ENCODE measurements around the gene FAM110D.

Gene FAM110D

DNA sequence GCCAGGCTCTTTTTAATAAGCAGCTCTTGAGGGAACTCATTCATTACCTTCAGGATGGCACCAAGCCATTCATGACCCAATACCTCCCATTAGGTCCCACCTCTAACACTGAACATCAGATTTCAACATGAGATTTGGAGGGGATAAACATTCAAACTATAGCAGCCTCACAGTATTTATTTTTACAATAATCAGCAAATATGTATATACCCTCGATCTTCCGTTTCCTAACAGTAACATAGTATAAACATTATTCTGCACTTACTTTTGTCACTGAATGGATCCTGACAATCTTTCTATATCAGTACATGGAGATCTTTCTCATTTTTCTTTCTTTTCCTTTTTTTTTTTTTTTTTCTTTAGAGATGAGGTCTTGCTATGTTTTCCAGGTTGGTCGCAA, 36.9 kb downstream of the FAM110D start:
- H4K20me1 ChIP-seq (ENCODE audit: control insufficient read depth, insufficient read depth, low read depth, low read length): no peaks in the 10 kb centered on the region

DNA sequence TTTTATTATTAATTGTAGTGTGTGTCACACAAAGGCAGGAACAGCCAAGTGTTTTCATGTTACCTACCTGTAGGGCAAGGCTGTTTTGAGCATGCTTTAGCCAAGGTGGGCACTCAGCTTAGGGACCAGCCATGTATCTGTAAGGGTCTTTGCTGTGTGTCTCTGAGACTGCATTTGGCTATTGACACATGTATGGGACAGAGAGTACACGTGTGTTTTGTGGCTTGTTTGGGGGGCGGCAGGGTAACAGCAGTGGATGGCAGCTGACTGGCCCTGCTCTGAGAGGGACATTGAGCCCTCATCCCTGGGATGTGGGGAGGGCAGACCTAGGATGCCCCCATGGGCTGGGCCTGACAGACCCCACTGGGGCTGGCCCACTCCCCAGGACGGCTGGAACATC, 38.4 kb downstream of the FAM110D start:
- H3K79me2 ChIP-seq (ENCODE audit: control insufficient read depth, low read length): no peaks in the 10 kb centered on the region
- H3K27me3 ChIP-seq (ENCODE audit: control insufficient read depth, low read length): peaks cover 21% of the 10 kb centered on the region
- no peak overlapping the region for H3K27ac ChIP-seq (ENCODE audit: low read depth, low read length)
- H3K9me2 ChIP-seq (replicated peaks; ENCODE audit: control insufficient read depth, low read length): no peaks in the 10 kb centered on the region
- H3K4me2 ChIP-seq (ENCODE audit: low read length): no peak overlapping the region
- TF ChIP-seq, protein P1, sequence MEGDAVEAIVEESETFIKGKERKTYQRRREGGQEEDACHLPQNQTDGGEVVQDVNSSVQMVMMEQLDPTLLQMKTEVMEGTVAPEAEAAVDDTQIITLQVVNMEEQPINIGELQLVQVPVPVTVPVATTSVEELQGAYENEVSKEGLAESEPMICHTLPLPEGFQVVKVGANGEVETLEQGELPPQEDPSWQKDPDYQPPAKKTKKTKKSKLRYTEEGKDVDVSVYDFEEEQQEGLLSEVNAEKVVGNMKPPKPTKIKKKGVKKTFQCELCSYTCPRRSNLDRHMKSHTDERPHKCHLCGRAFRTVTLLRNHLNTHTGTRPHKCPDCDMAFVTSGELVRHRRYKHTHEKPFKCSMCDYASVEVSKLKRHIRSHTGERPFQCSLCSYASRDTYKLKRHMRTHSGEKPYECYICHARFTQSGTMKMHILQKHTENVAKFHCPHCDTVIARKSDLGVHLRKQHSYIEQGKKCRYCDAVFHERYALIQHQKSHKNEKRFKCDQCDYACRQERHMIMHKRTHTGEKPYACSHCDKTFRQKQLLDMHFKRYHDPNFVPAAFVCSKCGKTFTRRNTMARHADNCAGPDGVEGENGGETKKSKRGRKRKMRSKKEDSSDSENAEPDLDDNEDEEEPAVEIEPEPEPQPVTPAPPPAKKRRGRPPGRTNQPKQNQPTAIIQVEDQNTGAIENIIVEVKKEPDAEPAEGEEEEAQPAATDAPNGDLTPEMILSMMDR (IDR thresholded peaks at IDR 0.05; ENCODE audit: low read depth, low read length, poor library complexity, severe bottlenecking): no peak
- no peak for TF ChIP-seq EZH2phosphoT487 (IDR thresholded peaks at IDR 0.05; ENCODE audit: borderline replicate concordance, low read length)
- no peak overlapping the region for H3K4me3 ChIP-seq (ENCODE audit: low read length)
- no peaks in the 10 kb centered on the region for H3F3A ChIP-seq (ENCODE audit: control insufficient read depth, insufficient read depth)
- H4K20me1 ChIP-seq (ENCODE audit: control insufficient read depth, insufficient read depth, low read depth, low read length): no peaks in the 10 kb centered on the region
- no peaks in the 10 kb centered on the region for H3K36me3 ChIP-seq (ENCODE audit: control insufficient read depth, low read length)
- H3K9me3 ChIP-seq (ENCODE audit: control insufficient read depth, insufficient read depth, low read length): no peaks in the 10 kb centered on the region
- H3K4me1 ChIP-seq (ENCODE audit: control insufficient read depth, low read length): peaks cover 7% of the 10 kb centered on the region

More for the DNA sequence above, 36.9 kb downstream of the FAM110D start:
- Histone ChIP-seq H3F3A (ENCODE audit: control insufficient read depth, insufficient read depth) (no peaks in the 10 kb centered on the region), H3K9me2 (replicated peaks; ENCODE audit: control insufficient read depth, low read length) (no peaks in the 10 kb centered on the region), H3K79me2 (ENCODE audit: control insufficient read depth, low read length) (no peaks in the 10 kb centered on the region), H3K4me2 (ENCODE audit: low read length) (no peak overlapping the region), H3K27me3 (ENCODE audit: control insufficient read depth, low read length) (peaks cover 17% of the 10 kb centered on the region), H3K36me3 (ENCODE audit: control insufficient read depth, low read length) (no peaks in the 10 kb centered on the region), H3K4me1 (ENCODE audit: control insufficient read depth, low read length) (no peaks in the 10 kb centered on the region; the same call in 1 of the 2 replicates), H3K4me3 (ENCODE audit: low read length) (no peak overlapping the region), H3K9me3 (ENCODE audit: control insufficient read depth, insufficient read depth, low read length) (no peaks in the 10 kb centered on the region), H3K27ac (ENCODE audit: low read depth, low read length) (no peak overlapping the region)
- TF ChIP-seq, protein P1 (IDR thresholded peaks at IDR 0.05; ENCODE audit: low read depth, low read length, poor library complexity, severe bottlenecking): no peak
- TF ChIP-seq EZH2phosphoT487 (IDR thresholded peaks at IDR 0.05; ENCODE audit: borderline replicate concordance, low read length): no peak

DNA sequence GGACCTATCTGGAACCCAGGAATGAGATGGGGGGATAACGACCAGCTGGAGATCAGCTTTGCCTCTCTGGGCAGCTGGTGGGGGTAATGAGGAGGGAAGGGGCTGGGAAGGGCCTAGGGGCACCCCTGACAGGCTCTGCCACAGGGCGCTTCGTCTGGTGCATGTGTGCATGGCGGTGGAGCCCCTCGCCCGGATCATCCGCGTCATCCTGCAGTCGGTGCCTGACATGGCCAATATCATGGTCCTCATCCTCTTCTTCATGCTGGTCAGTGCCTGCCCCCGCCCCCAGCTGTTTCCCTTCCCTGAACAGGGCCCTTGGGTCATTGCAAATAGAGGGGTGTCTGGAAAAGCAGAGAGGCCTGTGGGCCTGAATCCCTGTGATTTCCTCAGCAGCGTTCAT, 38.9 kb downstream of the FAM110D start:
- Histone ChIP-seq H3K4me1 (ENCODE audit: control insufficient read depth, low read length) (peaks cover 7% of the 10 kb centered on the region), H3K9me2 (replicated peaks; ENCODE audit: control insufficient read depth, low read length) (no peaks in the 10 kb centered on the region), H3K27me3 (ENCODE audit: control insufficient read depth, low read length) (peaks cover 21% of the 10 kb centered on the region), H3K27ac (ENCODE audit: low read depth, low read length) (no peak overlapping the region), H3F3A (ENCODE audit: control insufficient read depth, insufficient read depth) (no peaks in the 10 kb centered on the region), H3K79me2 (ENCODE audit: control insufficient read depth, low read length) (no peaks in the 10 kb centered on the region), H3K9me3 (ENCODE audit: control insufficient read depth, insufficient read depth, low read length) (no peaks in the 10 kb centered on the region), H3K4me3 (ENCODE audit: low read length) (no peak overlapping the region), H3K36me3 (ENCODE audit: control insufficient read depth, low read length) (no peaks in the 10 kb centered on the region), H4K20me1 (ENCODE audit: control insufficient read depth, insufficient read depth, low read depth, low read length) (no peaks in the 10 kb centered on the region), H3K4me2 (ENCODE audit: low read length) (no peak overlapping the region)
- TF ChIP-seq, protein P1 (IDR thresholded peaks at IDR 0.05; ENCODE audit: low read depth, low read length, poor library complexity, severe bottlenecking): no peak
- no peak for TF ChIP-seq EZH2phosphoT487 (IDR thresholded peaks at IDR 0.05; ENCODE audit: borderline replicate concordance, low read length)
